HEK293T (cell line): ENCODE data around the gene LRRC19.

ENCODE experiments used
- ELF4 ChIP-seq: fragments of 450-650 bp; IDR thresholded peaks from 2 replicates; pipeline ENCODE4 v1.6.1; 2017; ENCODE audit warnings: antibody characterized with exemption
- NFRKB ChIP-seq: fragments of 450-650 bp; IDR thresholded peaks from 2 replicates; pipeline ENCODE4 v1.6.1; 2016; ENCODE audit warnings: mild to moderate bottlenecking, moderate library complexity

GRCh38 chr9:26955921-26956859 is 49.3 kb downstream of the LRRC19 start, which contains the start of gene IFT74:
- TF ChIP-seq NFRKB (no peak), ELF4 (no peak; the same call in 1 of the 2 replicates)
